ENCODE results near the gene EIF2A.
"Not testable (repeated sequence)": the region's sequence is repeated elsewhere in the genome, so short reads cannot be mapped to it uniquely, and the experiment has no call there.

The EIF2A gene

GRCh38 chr3:150546226-150547044 lies at the start of gene EIF2A, which contains the start of gene SERP1:
Gene EIF2A (plus strand): TSS chr3:150546787. CDS start chr3:150546803, 16 bp downstream.
Gene SERP1 (minus strand): TSS chr3:150546496. CDS start chr3:150546135, 361 bp downstream.
- DNase-seq (ENCODE audit: low spot score): peak; percentile 100

GRCh38 chr3:150497956-150498355 lies 48.6 kb upstream of the EIF2A start:
- DNase-seq (ENCODE audit: low spot score): no peak

GRCh38 chr3:150500960-150501359 lies 45.6 kb upstream of the EIF2A start:
- DNase-seq (ENCODE audit: low spot score): not testable (repeated sequence)

- DNase-seq (ENCODE audit: low spot score): no peak
These were observed 43.0 kb upstream of the EIF2A start for GRCh38 chr3:150503402-150504099.

- no peak for DNase-seq (ENCODE audit: low spot score)
These were observed 42.1 kb upstream of the EIF2A start for GRCh38 chr3:150504483-150504882.

- no peak for DNase-seq (ENCODE audit: low spot score)
These were observed 38.2 kb upstream of the EIF2A start for GRCh38 chr3:150508401-150508800.

- DNase-seq (ENCODE audit: low spot score): no peak
These were observed 36.8 kb upstream of the EIF2A start for GRCh38 chr3:150509780-150510179.

GRCh38 chr3:150511122-150511821 lies 35.3 kb upstream of the EIF2A start:
- DNase-seq (ENCODE audit: low spot score): no peak

- DNase-seq (ENCODE audit: low spot score): no peak
These were observed 31.4 kb upstream of the EIF2A start for GRCh38 chr3:150515210-150515609.

- DNase-seq (ENCODE audit: low spot score): no peak
These were observed 27.6 kb upstream of the EIF2A start for GRCh38 chr3:150519026-150519425.

GRCh38 chr3:150520408-150520807 lies 26.2 kb upstream of the EIF2A start:
- no peak for DNase-seq (ENCODE audit: low spot score)

GRCh38 chr3:150521463-150521862 lies 25.1 kb upstream of the EIF2A start:
- DNase-seq (ENCODE audit: low spot score): peak; percentile 44

GRCh38 chr3:150523538-150523937 lies 23.0 kb upstream of the EIF2A start:
- DNase-seq (ENCODE audit: low spot score): no peak

- no peak for DNase-seq (ENCODE audit: low spot score)
These were observed 18.9 kb upstream of the EIF2A start for GRCh38 chr3:150527464-150528255.

- no peak for DNase-seq (ENCODE audit: low spot score)
These were observed 18.2 kb upstream of the EIF2A start for GRCh38 chr3:150528354-150528797.

GRCh38 chr3:150531775-150532174 lies 14.8 kb upstream of the EIF2A start:
- DNase-seq (ENCODE audit: low spot score): no peak

GRCh38 chr3:150535204-150535603 lies 11.4 kb upstream of the EIF2A start:
- DNase-seq (ENCODE audit: low spot score): no peak

GRCh38 chr3:150538324-150539208 lies 8.0 kb upstream of the EIF2A start:
- DNase-seq (ENCODE audit: low spot score): no peak

GRCh38 chr3:150540297-150540696 lies 6.3 kb upstream of the EIF2A start:
- DNase-seq (ENCODE audit: low spot score): no peak

GRCh38 chr3:150540991-150541390 lies 5.6 kb upstream of the EIF2A start:
- DNase-seq (ENCODE audit: low spot score): no peak

GRCh38 chr3:150543128-150543527 lies 3.5 kb upstream of the EIF2A start:
- DNase-seq (ENCODE audit: low spot score): no peak

All from pons (tissue), 1 donor.